ENCODE results near the gene MICOS13.

Gene MICOS13

DNA sequence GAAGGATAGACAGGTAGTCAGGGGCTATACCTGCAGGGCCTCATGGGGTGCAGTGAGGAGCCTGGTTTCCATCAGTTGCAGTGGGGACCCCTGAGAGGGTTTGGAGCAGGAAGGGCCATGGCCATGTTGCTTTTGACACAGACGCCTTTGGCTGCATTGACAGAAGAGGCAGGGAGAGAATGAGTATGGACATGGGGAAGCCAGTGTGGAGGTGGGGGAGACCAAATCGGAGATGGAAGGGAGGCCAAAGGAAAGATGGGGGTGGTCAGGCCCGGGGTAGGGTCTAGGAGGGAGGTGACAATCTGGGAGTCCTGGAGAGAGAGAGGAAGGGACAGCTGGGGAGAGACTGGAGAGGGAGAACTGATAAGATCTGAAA is 1.8 kb upstream of the MICOS13 start:
- peaks cover 17% of the 10 kb centered on the region; the same call in 1 of the 2 replicates for H3K4me1 ChIP-seq (ENCODE audit: low read length)
- H3K27ac ChIP-seq (ENCODE audit: low read length): no peak overlapping the region
- no peaks in the 10 kb centered on the region for H3K9me3 ChIP-seq (ENCODE audit: insufficient read depth, low read length)
- TF ChIP-seq EZH2phosphoT487 (IDR thresholded peaks at IDR 0.05; ENCODE audit: low read depth): no peak
- TF ChIP-seq, protein P1, sequence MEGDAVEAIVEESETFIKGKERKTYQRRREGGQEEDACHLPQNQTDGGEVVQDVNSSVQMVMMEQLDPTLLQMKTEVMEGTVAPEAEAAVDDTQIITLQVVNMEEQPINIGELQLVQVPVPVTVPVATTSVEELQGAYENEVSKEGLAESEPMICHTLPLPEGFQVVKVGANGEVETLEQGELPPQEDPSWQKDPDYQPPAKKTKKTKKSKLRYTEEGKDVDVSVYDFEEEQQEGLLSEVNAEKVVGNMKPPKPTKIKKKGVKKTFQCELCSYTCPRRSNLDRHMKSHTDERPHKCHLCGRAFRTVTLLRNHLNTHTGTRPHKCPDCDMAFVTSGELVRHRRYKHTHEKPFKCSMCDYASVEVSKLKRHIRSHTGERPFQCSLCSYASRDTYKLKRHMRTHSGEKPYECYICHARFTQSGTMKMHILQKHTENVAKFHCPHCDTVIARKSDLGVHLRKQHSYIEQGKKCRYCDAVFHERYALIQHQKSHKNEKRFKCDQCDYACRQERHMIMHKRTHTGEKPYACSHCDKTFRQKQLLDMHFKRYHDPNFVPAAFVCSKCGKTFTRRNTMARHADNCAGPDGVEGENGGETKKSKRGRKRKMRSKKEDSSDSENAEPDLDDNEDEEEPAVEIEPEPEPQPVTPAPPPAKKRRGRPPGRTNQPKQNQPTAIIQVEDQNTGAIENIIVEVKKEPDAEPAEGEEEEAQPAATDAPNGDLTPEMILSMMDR (IDR thresholded peaks at IDR 0.05; ENCODE audit: low read depth, low read length): no peak
- H3K4me2 ChIP-seq (ENCODE audit: low read length): no peak overlapping the region
- peaks cover 12% of the 10 kb centered on the region for H3K79me2 ChIP-seq (ENCODE audit: low read length)
- H2AFZ ChIP-seq (ENCODE audit: low read depth, low read length): no peak overlapping the region
- no peaks in the 10 kb centered on the region for H4K20me1 ChIP-seq (ENCODE audit: insufficient read depth, low read length)
- H3K4me3 ChIP-seq (ENCODE audit: low read length): no peak overlapping the region
- H3K36me3 ChIP-seq (replicated peaks; ENCODE audit: low read depth, low read length): peaks cover 3% of the 10 kb centered on the region
- no peaks in the 10 kb centered on the region for H3K27me3 ChIP-seq (ENCODE audit: low read depth, low read length)
- no peak overlapping the region for H3K9ac ChIP-seq (ENCODE audit: low read length)

DNA sequence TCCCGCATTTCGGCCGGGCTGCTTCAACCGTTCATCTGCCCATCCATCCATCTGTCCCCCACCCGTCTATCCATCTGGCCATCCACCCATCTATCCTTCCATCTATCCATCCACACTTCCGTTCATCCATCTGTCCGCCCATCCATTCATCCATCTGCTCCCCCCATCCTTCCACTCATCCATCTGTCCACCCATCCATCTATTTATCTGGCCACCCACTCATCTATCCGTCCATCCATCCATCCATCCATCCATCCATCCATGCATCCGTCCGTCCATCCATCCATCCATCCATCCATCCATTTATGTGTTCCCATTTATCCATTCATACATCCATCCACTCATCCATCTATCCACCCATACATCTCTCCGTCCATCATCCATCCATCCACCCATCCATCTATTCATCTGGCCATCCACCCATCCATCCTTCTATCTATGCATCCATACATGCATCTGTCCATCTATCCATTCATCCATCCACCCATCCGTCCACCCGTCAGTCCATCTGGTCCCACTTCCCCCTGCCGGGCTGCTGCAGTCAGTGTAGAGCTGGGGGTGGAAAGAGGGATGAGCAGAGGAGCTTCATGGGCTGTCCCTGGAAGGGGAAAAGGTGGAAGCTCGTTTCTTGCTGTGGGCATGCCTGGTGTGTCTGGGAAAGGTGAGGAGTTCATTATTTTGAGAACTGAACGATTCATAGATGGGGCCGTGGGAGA is 1.2 kb upstream of the MICOS13 start:
- no peak overlapping the region for H3K9ac ChIP-seq (ENCODE audit: low read length)

DNA sequence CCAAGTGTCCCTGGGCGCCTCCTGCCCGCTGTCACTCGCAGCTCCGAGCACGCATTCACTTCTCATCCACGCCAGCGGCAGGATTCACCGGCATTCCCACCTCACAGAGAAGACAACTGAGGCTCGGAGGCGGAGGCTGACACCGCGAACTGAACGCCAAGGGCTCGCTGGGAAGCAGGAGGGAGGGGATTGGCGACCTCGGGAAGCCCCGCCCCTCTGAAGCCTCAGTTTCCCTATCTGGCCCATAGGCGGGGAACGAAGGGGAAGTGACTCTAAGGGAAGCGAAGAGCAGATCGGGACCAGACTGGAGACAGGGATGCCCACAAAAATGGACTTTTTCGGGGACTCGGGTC is 256 bp downstream of the MICOS13 start:
- peak overlapping the region; percentile 88 for H3K4me3 ChIP-seq (ENCODE audit: low read length)
- H3K9ac ChIP-seq (ENCODE audit: low read length): peak overlapping the region; percentile 92
- H3K9me3 ChIP-seq (ENCODE audit: insufficient read depth, low read length): no peaks in the 10 kb centered on the region
- peaks cover 3% of the 10 kb centered on the region for H3K36me3 ChIP-seq (replicated peaks; ENCODE audit: low read depth, low read length)
- no peaks in the 10 kb centered on the region for H4K20me1 ChIP-seq (ENCODE audit: insufficient read depth, low read length)
- peaks cover 12% of the 10 kb centered on the region; the same call in 1 of the 2 replicates for H3K4me1 ChIP-seq (ENCODE audit: low read length)
- peak overlapping the region; percentile 81 for H2AFZ ChIP-seq (ENCODE audit: low read depth, low read length)
- H3K79me2 ChIP-seq (ENCODE audit: low read length): peaks cover 12% of the 10 kb centered on the region
- TF ChIP-seq, protein P1 (IDR thresholded peaks at IDR 0.05; ENCODE audit: low read depth, low read length): no peak
- TF ChIP-seq EZH2phosphoT487 (IDR thresholded peaks at IDR 0.05; ENCODE audit: low read depth): no peak
- no peaks in the 10 kb centered on the region for H3K27me3 ChIP-seq (ENCODE audit: low read depth, low read length)
- H3K4me2 ChIP-seq (ENCODE audit: low read length): peak overlapping the region; percentile 96
- peak overlapping the region; percentile 65 for H3K27ac ChIP-seq (ENCODE audit: low read length)

More for the DNA sequence above, 1.2 kb upstream of the MICOS13 start:
- Histone ChIP-seq H3K4me1 (ENCODE audit: low read length) (peaks cover 17% of the 10 kb centered on the region; the same call in 1 of the 2 replicates), H3K27ac (ENCODE audit: low read length) (no peak overlapping the region), H3K4me3 (ENCODE audit: low read length) (peak overlapping the region; percentile 88), H3K27me3 (ENCODE audit: low read depth, low read length) (no peaks in the 10 kb centered on the region), H2AFZ (ENCODE audit: low read depth, low read length) (no peak overlapping the region), H3K79me2 (ENCODE audit: low read length) (peaks cover 12% of the 10 kb centered on the region), H3K4me2 (ENCODE audit: low read length) (peak overlapping the region; percentile 79), H3K9me3 (ENCODE audit: insufficient read depth, low read length) (no peaks in the 10 kb centered on the region), H4K20me1 (ENCODE audit: insufficient read depth, low read length) (no peaks in the 10 kb centered on the region), H3K36me3 (replicated peaks; ENCODE audit: low read depth, low read length) (peaks cover 3% of the 10 kb centered on the region)
- TF ChIP-seq, protein P1 (IDR thresholded peaks at IDR 0.05; ENCODE audit: low read depth, low read length): no peak
- no peak for TF ChIP-seq EZH2phosphoT487 (IDR thresholded peaks at IDR 0.05; ENCODE audit: low read depth)

DNA sequence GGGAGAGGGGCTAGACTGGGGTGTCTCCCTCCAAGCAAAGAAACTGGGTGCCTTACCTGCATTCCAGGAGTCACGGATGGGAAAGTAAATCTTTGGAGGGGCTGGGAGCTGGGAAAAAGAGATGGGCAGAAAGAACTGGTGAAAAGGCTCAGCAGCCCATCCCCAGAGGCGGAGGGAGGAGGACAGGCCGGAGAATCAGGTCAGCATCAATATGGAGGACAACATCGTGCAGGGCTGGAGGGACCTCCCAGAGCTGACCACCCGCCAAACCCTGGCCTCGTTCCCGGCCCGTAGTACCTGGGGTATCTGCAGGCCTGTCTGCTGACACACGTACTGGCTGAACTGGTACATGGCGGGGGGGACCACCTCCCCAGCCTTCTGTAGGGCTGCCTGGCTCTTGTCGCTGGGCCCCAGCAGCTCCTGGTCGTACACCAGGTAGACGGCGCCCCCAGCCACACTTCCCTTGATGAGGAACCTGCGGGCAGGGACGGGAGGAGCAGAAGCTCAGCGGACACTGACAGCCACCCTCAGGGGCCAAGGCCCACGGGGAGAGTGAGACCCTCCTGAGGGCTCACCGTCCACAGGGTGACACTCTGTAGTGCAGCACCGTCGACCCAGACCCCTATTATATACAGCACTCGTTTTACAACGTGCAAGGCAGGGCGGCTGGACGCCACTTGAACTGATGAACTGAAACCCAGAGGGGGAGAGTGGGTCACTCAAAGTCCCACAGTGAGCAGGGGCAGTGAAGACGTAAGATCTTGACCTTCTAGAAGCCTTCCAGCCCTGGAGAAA is 830 bp downstream of the MICOS13 start:
- Histone ChIP-seq H3K9me3 (ENCODE audit: insufficient read depth, low read length) (no peaks in the 10 kb centered on the region), H2AFZ (ENCODE audit: low read depth, low read length) (peak overlapping the region; percentile 81; the same call in 1 of the 2 replicates), H3K27ac (ENCODE audit: low read length) (peak overlapping the region; percentile 65)

More for the DNA sequence above, 830 bp downstream of the MICOS13 start:
- Histone ChIP-seq H3K79me2 (ENCODE audit: low read length) (peaks cover 12% of the 10 kb centered on the region), H3K4me2 (ENCODE audit: low read length) (peak overlapping the region; percentile 96), H3K27me3 (ENCODE audit: low read depth, low read length) (no peaks in the 10 kb centered on the region), H3K36me3 (replicated peaks; ENCODE audit: low read depth, low read length) (peaks cover 3% of the 10 kb centered on the region), H3K4me3 (ENCODE audit: low read length) (peak overlapping the region; percentile 88), H3K9ac (ENCODE audit: low read length) (peak overlapping the region; percentile 92), H3K4me1 (ENCODE audit: low read length) (peaks cover 12% of the 10 kb centered on the region; the same call in 1 of the 2 replicates), H4K20me1 (ENCODE audit: insufficient read depth, low read length) (no peaks in the 10 kb centered on the region)
- TF ChIP-seq EZH2phosphoT487 (IDR thresholded peaks at IDR 0.05; ENCODE audit: low read depth): no peak
- TF ChIP-seq, protein P1 (IDR thresholded peaks at IDR 0.05; ENCODE audit: low read depth, low read length): no peak
